GM10266 (cell line): ENCODE results near the gene PLCXD3.
"Not testable (repeated sequence)": the region's sequence is repeated elsewhere in the genome, so short reads cannot be mapped to it uniquely, and the experiment has no call there.

Source experiments
- DNase-seq: peaks from one replicate; pipeline ENCODE4 v3.0.0; 2012; ENCODE audit errors: extremely low spot score
- TF ChIP-seq, protein P1 (sequence below): IDR thresholded peaks from 2 replicates; pipeline ENCODE4 v1.5.1; 2012; ENCODE audit warnings: mild to moderate bottlenecking, low read depth; ENCODE audit not compliant: control insufficient read depth, insufficient read depth; ENCODE audit errors: missing control alignments

Gene PLCXD3

DNA sequence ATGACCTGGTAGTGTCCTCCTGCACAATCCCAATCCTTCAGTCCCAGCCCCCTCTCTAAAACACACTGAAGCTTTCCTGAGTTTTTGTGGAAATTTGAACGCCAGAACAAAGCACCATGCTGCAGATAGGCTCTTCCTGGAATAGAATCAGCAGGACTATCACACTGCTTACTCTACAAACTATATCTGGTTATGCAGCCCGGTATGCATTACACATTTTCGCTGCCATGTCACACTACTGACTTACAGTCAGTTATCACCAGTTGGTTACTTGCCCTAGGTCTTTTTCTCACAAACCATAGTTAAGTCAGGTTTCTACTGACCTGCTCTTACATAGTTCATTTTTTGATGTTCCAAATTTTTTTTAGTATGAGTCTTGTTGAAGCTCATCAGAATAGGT is 24.9 kb downstream of the PLCXD3 start:
- TF ChIP-seq, protein P1, sequence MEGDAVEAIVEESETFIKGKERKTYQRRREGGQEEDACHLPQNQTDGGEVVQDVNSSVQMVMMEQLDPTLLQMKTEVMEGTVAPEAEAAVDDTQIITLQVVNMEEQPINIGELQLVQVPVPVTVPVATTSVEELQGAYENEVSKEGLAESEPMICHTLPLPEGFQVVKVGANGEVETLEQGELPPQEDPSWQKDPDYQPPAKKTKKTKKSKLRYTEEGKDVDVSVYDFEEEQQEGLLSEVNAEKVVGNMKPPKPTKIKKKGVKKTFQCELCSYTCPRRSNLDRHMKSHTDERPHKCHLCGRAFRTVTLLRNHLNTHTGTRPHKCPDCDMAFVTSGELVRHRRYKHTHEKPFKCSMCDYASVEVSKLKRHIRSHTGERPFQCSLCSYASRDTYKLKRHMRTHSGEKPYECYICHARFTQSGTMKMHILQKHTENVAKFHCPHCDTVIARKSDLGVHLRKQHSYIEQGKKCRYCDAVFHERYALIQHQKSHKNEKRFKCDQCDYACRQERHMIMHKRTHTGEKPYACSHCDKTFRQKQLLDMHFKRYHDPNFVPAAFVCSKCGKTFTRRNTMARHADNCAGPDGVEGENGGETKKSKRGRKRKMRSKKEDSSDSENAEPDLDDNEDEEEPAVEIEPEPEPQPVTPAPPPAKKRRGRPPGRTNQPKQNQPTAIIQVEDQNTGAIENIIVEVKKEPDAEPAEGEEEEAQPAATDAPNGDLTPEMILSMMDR, result no peak
- DNase-seq, result no peak

DNA sequence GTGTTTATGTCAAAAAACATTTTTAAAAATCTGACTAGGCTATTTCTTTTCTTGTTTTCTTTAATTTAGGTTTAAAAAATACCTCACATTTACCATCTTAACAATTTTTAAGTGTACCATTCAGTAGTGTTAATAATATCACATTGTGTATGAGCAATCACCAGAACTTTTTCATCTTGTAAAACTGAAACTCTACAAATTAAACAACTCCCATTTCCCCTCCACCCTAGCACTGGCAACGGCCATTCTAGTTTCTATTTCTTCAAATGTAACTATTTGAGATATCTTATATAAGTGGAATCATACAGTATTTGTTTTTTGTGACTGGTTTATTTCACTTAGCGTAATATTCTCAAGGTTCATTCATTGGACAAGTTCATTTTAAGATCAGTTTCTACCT is 27.7 kb downstream of the PLCXD3 start:
- TF ChIP-seq, protein P1, result no peak
- no peak for DNase-seq

DNA sequence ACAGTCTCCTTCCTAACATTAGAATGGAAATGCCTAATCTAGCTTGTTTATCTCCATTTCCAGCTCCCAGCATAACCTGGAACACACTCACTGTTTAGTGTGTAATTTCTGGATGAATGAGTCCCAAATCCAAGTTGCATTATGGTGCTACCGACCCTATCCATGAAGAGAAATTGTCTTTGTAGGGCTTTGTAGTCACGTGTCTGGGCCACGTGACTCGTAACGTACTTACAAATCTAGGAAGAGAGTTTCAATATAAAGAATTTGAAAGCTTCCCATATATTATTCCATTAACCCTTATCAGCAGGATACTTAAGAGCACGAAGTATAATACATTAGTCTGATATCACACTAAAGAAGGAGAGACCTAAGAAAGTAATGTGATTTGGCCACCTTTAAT is 28.2 kb downstream of the PLCXD3 start:
- DNase-seq, result no peak
- TF ChIP-seq, protein P1, result no peak

DNA sequence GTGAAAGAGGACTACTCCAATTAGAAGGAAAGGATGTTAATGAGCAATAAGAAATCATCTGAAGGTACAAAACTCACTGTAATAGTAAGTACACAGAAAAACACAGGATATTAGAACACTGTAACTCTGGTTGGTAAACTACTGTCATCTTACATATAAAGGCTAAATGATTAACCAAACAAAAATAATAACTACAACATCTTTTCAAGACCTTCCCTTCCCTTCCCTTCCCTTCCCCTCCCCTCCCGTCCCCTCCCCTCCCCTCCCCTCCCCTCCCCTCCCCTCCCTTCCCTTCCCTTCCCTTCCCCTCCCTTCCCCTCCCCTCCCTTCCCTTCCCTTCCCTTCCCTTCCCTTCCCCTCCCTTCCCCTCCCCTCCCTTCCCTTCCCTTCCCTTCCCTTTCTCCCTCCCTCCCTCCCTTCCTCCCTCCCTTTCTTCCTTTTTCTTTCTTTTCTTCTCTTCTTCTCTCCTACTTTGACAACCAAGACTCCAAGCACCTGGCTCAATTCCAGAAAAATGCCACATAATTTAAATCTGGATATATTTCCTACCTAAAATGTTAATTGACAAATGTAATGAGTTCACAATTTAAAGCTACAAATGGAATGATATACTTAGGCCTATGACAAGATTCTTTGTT is 38.7 kb downstream of the PLCXD3 start:
- not testable (repeated sequence) for DNase-seq

DNA sequence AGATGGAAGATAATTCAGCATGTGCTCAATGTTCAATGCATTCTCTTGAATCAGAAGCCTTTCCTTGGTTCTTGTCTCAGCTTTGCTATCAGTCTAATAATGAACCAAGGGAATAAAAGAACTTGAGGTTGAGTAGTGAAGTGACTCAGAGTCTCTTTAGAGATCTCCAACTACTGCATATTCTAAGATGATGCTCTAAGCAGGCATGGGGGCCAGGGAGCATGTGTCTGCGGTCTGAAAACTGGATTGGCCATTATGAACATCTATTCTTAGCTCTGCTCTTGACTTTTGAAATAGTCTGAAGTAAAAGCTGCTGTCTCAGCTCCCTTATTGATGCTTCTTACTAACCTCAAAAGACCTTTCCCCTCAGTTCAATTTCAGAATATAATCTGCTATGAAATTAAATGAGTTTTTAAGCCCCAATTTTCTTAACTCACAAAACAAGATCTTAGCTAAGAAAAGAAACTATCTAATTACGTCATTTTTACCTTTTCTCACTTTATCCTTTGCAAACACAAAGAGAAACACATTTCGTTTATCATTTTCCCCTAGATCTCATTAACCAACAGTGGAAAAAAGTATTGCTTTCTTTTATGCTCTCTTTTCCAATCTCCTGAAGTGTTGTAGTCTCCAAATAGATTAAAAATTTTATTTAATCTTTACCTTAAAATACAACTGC is 44.8 kb downstream of the PLCXD3 start:
- DNase-seq, result no peak
- TF ChIP-seq, protein P1, result no peak

DNA sequence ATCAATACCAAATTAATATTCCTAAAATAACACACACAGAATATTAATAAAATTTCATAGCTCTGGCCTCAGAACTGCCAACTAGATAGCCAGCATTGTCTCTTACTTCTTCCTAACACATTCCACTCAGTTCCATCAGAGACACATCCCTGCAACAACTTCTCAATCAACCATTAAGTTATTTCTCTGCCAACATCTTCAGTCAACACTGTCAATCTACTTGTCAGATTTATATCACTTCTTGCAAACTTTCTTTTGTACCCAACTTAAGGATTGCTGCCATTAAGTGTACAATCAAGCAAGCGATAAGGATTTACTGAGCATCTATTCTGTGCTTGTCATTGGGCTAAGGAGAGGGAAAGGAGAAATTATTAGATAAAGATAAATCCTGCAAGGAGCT is 50.8 kb downstream of the PLCXD3 start:
- TF ChIP-seq, protein P1, result no peak
- no peak for DNase-seq

DNA sequence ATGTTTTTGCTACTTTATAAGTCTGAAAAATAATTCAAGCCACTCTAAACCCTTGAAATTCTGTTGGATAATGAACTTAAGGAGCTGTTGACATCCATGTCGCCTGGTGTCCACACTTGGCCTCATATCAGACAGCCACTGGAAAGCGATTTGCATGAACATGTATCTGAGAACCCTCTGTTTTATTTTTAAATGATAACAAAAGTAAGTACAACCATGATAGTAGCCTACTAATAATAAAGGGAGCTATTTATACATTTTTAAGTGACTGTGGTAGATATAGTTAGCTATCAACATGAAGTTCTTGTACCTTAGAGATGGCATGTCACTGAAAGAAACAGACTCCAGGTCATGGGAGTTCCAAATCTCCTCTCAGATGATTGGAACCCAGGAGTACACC is 53.3 kb downstream of the PLCXD3 start:
- TF ChIP-seq, protein P1, result no peak
- no peak for DNase-seq
